ENCODE measurements around the gene CABYR. TPM values are rescaled to one million over a fixed set of nuclear protein-coding genes. Genes with fewer than 3 reads are reported as not detected.

CABYR gene
- total RNA-seq, 1 donor, result 4.0 TPM

DNA sequence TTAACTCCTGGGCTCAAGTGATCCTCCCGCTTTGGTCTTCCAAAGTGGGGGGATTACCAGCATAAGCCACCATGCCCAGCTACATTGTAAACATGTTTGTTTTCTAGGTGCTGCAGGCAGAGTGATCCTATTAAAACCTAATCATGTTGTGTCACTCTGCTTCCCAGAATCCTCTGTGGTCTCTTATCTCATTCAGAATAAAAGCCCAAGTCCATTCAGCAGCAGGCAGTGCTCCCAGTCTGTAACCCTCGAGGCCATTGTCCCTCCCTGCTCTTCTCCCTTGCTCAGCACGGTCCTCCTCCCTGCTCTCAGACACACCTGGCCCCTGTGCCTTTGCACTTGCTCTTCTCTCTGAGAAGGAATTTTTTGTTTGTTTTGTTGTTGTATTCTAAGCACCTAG is 11.1 kb upstream of the CABYR start:
- H2AFZ ChIP-seq (ENCODE audit: low read length), result no peak overlapping the region
- peaks cover 5% of the 10 kb centered on the region for H3K4me1 ChIP-seq (ENCODE audit: insufficient read depth, low read length)
- H3K27ac ChIP-seq (ENCODE audit: low read depth, low read length), result no peak overlapping the region
- H3K4me3 ChIP-seq (ENCODE audit: insufficient read depth, low read length), result no peak overlapping the region
- H3K27me3 ChIP-seq (ENCODE audit: insufficient read depth, low read length), result no peaks in the 10 kb centered on the region
- no peaks in the 10 kb centered on the region for H3K9me3 ChIP-seq (ENCODE audit: low read depth, low read length)
- no peak overlapping the region for H3K4me2 ChIP-seq (ENCODE audit: insufficient read depth, low read length)
- H4K20me1 ChIP-seq (ENCODE audit: insufficient read depth, low read length), result no peaks in the 10 kb centered on the region
- no peak for DNase-seq (ENCODE audit: insufficient read length, low spot score, missing footprints)
- TF ChIP-seq, protein P1, sequence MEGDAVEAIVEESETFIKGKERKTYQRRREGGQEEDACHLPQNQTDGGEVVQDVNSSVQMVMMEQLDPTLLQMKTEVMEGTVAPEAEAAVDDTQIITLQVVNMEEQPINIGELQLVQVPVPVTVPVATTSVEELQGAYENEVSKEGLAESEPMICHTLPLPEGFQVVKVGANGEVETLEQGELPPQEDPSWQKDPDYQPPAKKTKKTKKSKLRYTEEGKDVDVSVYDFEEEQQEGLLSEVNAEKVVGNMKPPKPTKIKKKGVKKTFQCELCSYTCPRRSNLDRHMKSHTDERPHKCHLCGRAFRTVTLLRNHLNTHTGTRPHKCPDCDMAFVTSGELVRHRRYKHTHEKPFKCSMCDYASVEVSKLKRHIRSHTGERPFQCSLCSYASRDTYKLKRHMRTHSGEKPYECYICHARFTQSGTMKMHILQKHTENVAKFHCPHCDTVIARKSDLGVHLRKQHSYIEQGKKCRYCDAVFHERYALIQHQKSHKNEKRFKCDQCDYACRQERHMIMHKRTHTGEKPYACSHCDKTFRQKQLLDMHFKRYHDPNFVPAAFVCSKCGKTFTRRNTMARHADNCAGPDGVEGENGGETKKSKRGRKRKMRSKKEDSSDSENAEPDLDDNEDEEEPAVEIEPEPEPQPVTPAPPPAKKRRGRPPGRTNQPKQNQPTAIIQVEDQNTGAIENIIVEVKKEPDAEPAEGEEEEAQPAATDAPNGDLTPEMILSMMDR (IDR thresholded peaks at IDR 0.05; ENCODE audit: extremely low read depth, low read depth, low read length), result no peak
- H3K79me2 ChIP-seq (ENCODE audit: insufficient read depth, low read length), result no peaks in the 10 kb centered on the region
- peaks cover 13% of the 10 kb centered on the region for H3K36me3 ChIP-seq (ENCODE audit: insufficient read depth, low read length)

GRCh38 chr18:24128700-24129099 is 10.2 kb upstream of the CABYR start:
- Histone ChIP-seq H4K20me1 (ENCODE audit: insufficient read depth, low read length) (no peaks in the 10 kb centered on the region), H3K27me3 (ENCODE audit: insufficient read depth, low read length) (no peaks in the 10 kb centered on the region), H3K4me3 (ENCODE audit: insufficient read depth, low read length) (no peak overlapping the region), H3K4me1 (ENCODE audit: insufficient read depth, low read length) (peaks cover 5% of the 10 kb centered on the region), H3K79me2 (ENCODE audit: insufficient read depth, low read length) (no peaks in the 10 kb centered on the region), H3K27ac (ENCODE audit: low read depth, low read length) (no peak overlapping the region), H2AFZ (ENCODE audit: low read length) (no peak overlapping the region), H3K36me3 (ENCODE audit: insufficient read depth, low read length) (peaks cover 19% of the 10 kb centered on the region), H3K4me2 (ENCODE audit: insufficient read depth, low read length) (no peak overlapping the region), H3K9me3 (ENCODE audit: low read depth, low read length) (no peaks in the 10 kb centered on the region)
- TF ChIP-seq, protein P1 (IDR thresholded peaks at IDR 0.05; ENCODE audit: extremely low read depth, low read depth, low read length), result no peak
- no peak for DNase-seq (ENCODE audit: insufficient read length, low spot score, missing footprints)

DNA sequence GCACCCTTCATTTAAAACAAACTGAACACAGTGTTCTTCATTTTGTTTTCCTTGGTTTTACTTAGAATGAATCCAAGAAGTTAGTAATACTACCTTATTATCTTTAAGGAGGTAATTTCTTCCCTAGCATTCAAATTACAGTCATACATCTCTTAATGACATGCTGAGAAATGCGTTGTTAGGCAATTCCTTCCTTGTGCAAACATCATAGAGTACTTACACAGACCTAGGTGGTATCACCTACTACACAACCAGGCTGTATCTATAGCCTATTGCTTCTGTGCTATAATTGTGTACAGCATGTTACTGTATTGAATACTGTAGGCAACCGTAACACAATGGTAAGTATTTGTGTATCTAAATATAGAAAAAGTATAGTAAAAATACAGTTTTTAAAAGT is 8.4 kb upstream of the CABYR start:
- TF ChIP-seq, protein P1 (IDR thresholded peaks at IDR 0.05; ENCODE audit: extremely low read depth, low read depth, low read length), result no peak
- no peaks in the 10 kb centered on the region for H3K9me3 ChIP-seq (ENCODE audit: low read depth, low read length)
- H3K36me3 ChIP-seq (ENCODE audit: insufficient read depth, low read length), result peaks cover 19% of the 10 kb centered on the region
- no peaks in the 10 kb centered on the region for H3K79me2 ChIP-seq (ENCODE audit: insufficient read depth, low read length)
- no peak overlapping the region for H3K4me3 ChIP-seq (ENCODE audit: insufficient read depth, low read length)
- H4K20me1 ChIP-seq (ENCODE audit: insufficient read depth, low read length), result no peaks in the 10 kb centered on the region
- H3K27me3 ChIP-seq (ENCODE audit: insufficient read depth, low read length), result no peaks in the 10 kb centered on the region
- DNase-seq (ENCODE audit: insufficient read length, low spot score, missing footprints), result no peak
- H3K4me2 ChIP-seq (ENCODE audit: insufficient read depth, low read length), result no peak overlapping the region
- H2AFZ ChIP-seq (ENCODE audit: low read length), result no peak overlapping the region
- no peak overlapping the region for H3K27ac ChIP-seq (ENCODE audit: low read depth, low read length)
- peaks cover 5% of the 10 kb centered on the region for H3K4me1 ChIP-seq (ENCODE audit: insufficient read depth, low read length)

DNA sequence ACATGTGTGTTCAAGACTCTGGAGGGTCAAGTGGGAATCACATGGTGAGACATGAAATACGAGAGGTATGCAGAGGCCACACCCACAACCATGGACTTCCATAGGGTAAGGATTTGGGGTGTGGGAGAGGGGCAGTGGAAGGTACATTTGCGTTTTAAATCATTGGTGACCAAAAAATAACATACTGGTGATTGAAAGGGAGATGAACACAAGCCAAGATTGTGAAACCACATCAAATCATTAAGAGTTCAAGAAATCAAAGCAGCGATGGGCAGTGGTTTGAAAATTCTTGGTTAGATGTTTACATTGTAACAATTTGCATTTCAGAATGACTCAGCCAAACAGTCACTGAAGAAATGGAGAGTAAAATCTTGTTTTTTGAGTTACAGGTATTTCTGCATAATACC is 1.9 kb upstream of the CABYR start:
- Histone ChIP-seq H3K4me2 (ENCODE audit: insufficient read depth, low read length) (no peak overlapping the region), H3K4me1 (ENCODE audit: insufficient read depth, low read length) (peaks cover 10% of the 10 kb centered on the region), H2AFZ (ENCODE audit: low read length) (no peak overlapping the region), H4K20me1 (ENCODE audit: insufficient read depth, low read length) (no peaks in the 10 kb centered on the region), H3K27ac (ENCODE audit: low read depth, low read length) (no peak overlapping the region), H3K9me3 (ENCODE audit: low read depth, low read length) (no peaks in the 10 kb centered on the region), H3K4me3 (ENCODE audit: insufficient read depth, low read length) (no peak overlapping the region), H3K36me3 (ENCODE audit: insufficient read depth, low read length) (peaks cover 14% of the 10 kb centered on the region), H3K27me3 (ENCODE audit: insufficient read depth, low read length) (no peaks in the 10 kb centered on the region), H3K79me2 (ENCODE audit: insufficient read depth, low read length) (no peaks in the 10 kb centered on the region)
- TF ChIP-seq, protein P1 (IDR thresholded peaks at IDR 0.05; ENCODE audit: extremely low read depth, low read depth, low read length), result no peak
- no peak for DNase-seq (ENCODE audit: insufficient read length, low spot score, missing footprints)
